Central memory CD8-positive, alpha-beta T cell (primary cell): ENCODE measurements around the gene S100A8.
"Not testable (repeated sequence)": the region's sequence is repeated elsewhere in the genome, so short reads cannot be mapped to it uniquely, and the experiment has no call there.

ENCODE experiments used
- ATAC-seq: fragments of 150-1000 bp; cut with Tn5 transposase; replicated peaks from 2 replicates; pipeline ENCODE4 v1.10.0; 2022; ENCODE audit warnings: mild to moderate bottlenecking, moderate FRiP score, moderate number of reproducible peaks; ENCODE audit not compliant: poor library complexity, severe bottlenecking; ENCODE audit errors: extremely low read depth
- DNase-seq, 2 donors: peaks; one replicate each; pipeline ENCODE4 v3.0.0; 2021; ENCODE audit warnings: low spot score in 2 of 2
- H3K27ac Mint-ChIP-seq: one replicate; pipeline ENCODE4 v1.8.0; 2022; ENCODE audit warnings: low read depth, mild to moderate bottlenecking, moderate library complexity, mixed read lengths
- H3K27me3 Mint-ChIP-seq: one replicate; pipeline ENCODE4 v1.8.0; 2022; ENCODE audit warnings: mixed read lengths
- H3K36me3 Mint-ChIP-seq: one replicate; pipeline ENCODE4 v1.8.0; 2022; ENCODE audit warnings: mild to moderate bottlenecking, moderate library complexity, mixed read lengths; ENCODE audit not compliant: insufficient read depth
- H3K4me1 Mint-ChIP-seq: one replicate; pipeline ENCODE4 v1.8.0; 2022; ENCODE audit warnings: mixed read lengths
- H3K4me3 Mint-ChIP-seq: one replicate; pipeline ENCODE4 v1.8.0; 2022; ENCODE audit warnings: mild to moderate bottlenecking, moderate library complexity, mixed read lengths
- H3K9me3 Mint-ChIP-seq: one replicate; pipeline ENCODE4 v1.8.0; 2022; ENCODE audit warnings: mixed read lengths

S100A8 gene

GRCh38 chr1:153405825-153406599, 15.1 kb upstream of the S100A8 start:
- H3K4me1 Mint-ChIP-seq, H3K36me3 Mint-ChIP-seq, ATAC-seq, H3K9me3 Mint-ChIP-seq, H3K4me3 Mint-ChIP-seq, H3K27ac Mint-ChIP-seq: not testable (repeated sequence)
- DNase-seq, result peak in 1 of 2 donors; percentile 5
- H3K27me3 Mint-ChIP-seq, result peaks cover 58% of the 10 kb centered on the region

GRCh38 chr1:153404768-153405167, 13.9 kb upstream of the S100A8 start:
- Mint-ChIP-seq H3K36me3 (no peaks in the 10 kb centered on the region), H3K27me3 (peaks cover 52% of the 10 kb centered on the region), H3K4me3 (no peak overlapping the region), H3K9me3 (no peaks in the 10 kb centered on the region), H3K4me1 (peaks cover 5% of the 10 kb centered on the region), H3K27ac (no peak overlapping the region)
- ATAC-seq (no peak), DNase-seq (peak; percentile 22 to 31)

- H3K4me3 Mint-ChIP-seq, result no peak overlapping the region
- peaks cover 52% of the 10 kb centered on the region for H3K27me3 Mint-ChIP-seq
- H3K4me1 Mint-ChIP-seq, result peaks cover 5% of the 10 kb centered on the region
- no peak overlapping the region for H3K27ac Mint-ChIP-seq
- DNase-seq (peak in 1 of 2 donors; percentile 4), ATAC-seq (no peak)
- H3K36me3 Mint-ChIP-seq, result no peaks in the 10 kb centered on the region
- no peaks in the 10 kb centered on the region for H3K9me3 Mint-ChIP-seq
Observed at GRCh38 chr1:153404086-153404635, 13.3 kb upstream of the S100A8 start.

- H3K9me3 Mint-ChIP-seq, result no peaks in the 10 kb centered on the region
- ATAC-seq, result no peak
- H3K36me3 Mint-ChIP-seq, result no peaks in the 10 kb centered on the region
- DNase-seq, result peak in 1 of 2 donors; percentile 0
- no peak overlapping the region for H3K4me3 Mint-ChIP-seq
- no peak overlapping the region for H3K27ac Mint-ChIP-seq
- H3K4me1 Mint-ChIP-seq, result peaks cover 5% of the 10 kb centered on the region
- H3K27me3 Mint-ChIP-seq, result peaks cover 52% of the 10 kb centered on the region
Observed at GRCh38 chr1:153403421-153404085, 12.7 kb upstream of the S100A8 start.

GRCh38 chr1:153402226-153402625, 11.4 kb upstream of the S100A8 start:
- Mint-ChIP-seq H3K4me3 (no peak overlapping the region), H3K27ac (no peak overlapping the region)
- ATAC-seq, result no peak

GRCh38 chr1:153401461-153401860, 10.6 kb upstream of the S100A8 start:
- Mint-ChIP-seq H3K9me3 (no peaks in the 10 kb centered on the region), H3K4me3 (no peak overlapping the region), H3K36me3 (no peaks in the 10 kb centered on the region), H3K27ac (no peak overlapping the region), H3K4me1 (peaks cover 1% of the 10 kb centered on the region), H3K27me3 (peaks cover 49% of the 10 kb centered on the region)
- ATAC-seq (no peak), DNase-seq (peak in 1 of 2 donors; percentile 0)

More at GRCh38 chr1:153402226-153402625, 11.4 kb upstream of the S100A8 start:
- peaks cover 48% of the 10 kb centered on the region for H3K27me3 Mint-ChIP-seq
- peak in 1 of 2 donors; percentile 8 for DNase-seq
- H3K4me1 Mint-ChIP-seq, result peaks cover 5% of the 10 kb centered on the region
- H3K36me3 Mint-ChIP-seq, result no peaks in the 10 kb centered on the region
- H3K9me3 Mint-ChIP-seq, result no peaks in the 10 kb centered on the region

GRCh38 chr1:153400244-153400643, 9.4 kb upstream of the S100A8 start:
- no peak for ATAC-seq
- no peaks in the 10 kb centered on the region for H3K9me3 Mint-ChIP-seq

GRCh38 chr1:153399401-153400055, 8.7 kb upstream of the S100A8 start:
- ATAC-seq (no peak), DNase-seq (no peak)
- Mint-ChIP-seq H3K27me3 (peaks cover 58% of the 10 kb centered on the region), H3K4me1 (no peaks in the 10 kb centered on the region), H3K9me3 (no peaks in the 10 kb centered on the region), H3K27ac (no peak overlapping the region), H3K36me3 (no peaks in the 10 kb centered on the region), H3K4me3 (no peak overlapping the region)

More at GRCh38 chr1:153400244-153400643, 9.4 kb upstream of the S100A8 start:
- DNase-seq, result peak in 1 of 2 donors; percentile 5
- peaks cover 51% of the 10 kb centered on the region for H3K27me3 Mint-ChIP-seq
- no peak overlapping the region for H3K27ac Mint-ChIP-seq
- no peaks in the 10 kb centered on the region for H3K36me3 Mint-ChIP-seq
- H3K4me3 Mint-ChIP-seq, result no peak overlapping the region
- H3K4me1 Mint-ChIP-seq, result no peaks in the 10 kb centered on the region

- Mint-ChIP-seq H3K36me3 (no peaks in the 10 kb centered on the region), H3K9me3 (no peaks in the 10 kb centered on the region)
- no peak for ATAC-seq
Observed at GRCh38 chr1:153397924-153398651, 7.2 kb upstream of the S100A8 start.

GRCh38 chr1:153397051-153397923, 6.4 kb upstream of the S100A8 start:
- H3K27ac Mint-ChIP-seq, result no peak overlapping the region
- ATAC-seq, result no peak

More at GRCh38 chr1:153397924-153398651, 7.2 kb upstream of the S100A8 start:
- H3K4me3 Mint-ChIP-seq, result no peak overlapping the region
- H3K27me3 Mint-ChIP-seq, result peaks cover 60% of the 10 kb centered on the region
- DNase-seq, result peak in 1 of 2 donors; percentile 7
- H3K4me1 Mint-ChIP-seq, result no peaks in the 10 kb centered on the region
- H3K27ac Mint-ChIP-seq, result no peak overlapping the region

GRCh38 chr1:153396461-153396860, 5.6 kb upstream of the S100A8 start:
- H3K27ac Mint-ChIP-seq, result no peak overlapping the region
- H3K4me1 Mint-ChIP-seq, result no peaks in the 10 kb centered on the region
- H3K9me3 Mint-ChIP-seq, result no peaks in the 10 kb centered on the region
- H3K4me3 Mint-ChIP-seq, result no peak overlapping the region
- no peak for ATAC-seq
- H3K36me3 Mint-ChIP-seq, result no peaks in the 10 kb centered on the region
- DNase-seq, result peak in 1 of 2 donors; percentile 13
- peaks cover 72% of the 10 kb centered on the region for H3K27me3 Mint-ChIP-seq

More at GRCh38 chr1:153397051-153397923, 6.4 kb upstream of the S100A8 start:
- no peak overlapping the region for H3K4me3 Mint-ChIP-seq
- no peaks in the 10 kb centered on the region for H3K9me3 Mint-ChIP-seq
- no peaks in the 10 kb centered on the region for H3K36me3 Mint-ChIP-seq
- peak in 1 of 2 donors; percentile 8 for DNase-seq
- peaks cover 68% of the 10 kb centered on the region for H3K27me3 Mint-ChIP-seq
- H3K4me1 Mint-ChIP-seq, result no peaks in the 10 kb centered on the region
